ENCODE data around the gene PTOV1.

PTOV1 gene

DNA sequence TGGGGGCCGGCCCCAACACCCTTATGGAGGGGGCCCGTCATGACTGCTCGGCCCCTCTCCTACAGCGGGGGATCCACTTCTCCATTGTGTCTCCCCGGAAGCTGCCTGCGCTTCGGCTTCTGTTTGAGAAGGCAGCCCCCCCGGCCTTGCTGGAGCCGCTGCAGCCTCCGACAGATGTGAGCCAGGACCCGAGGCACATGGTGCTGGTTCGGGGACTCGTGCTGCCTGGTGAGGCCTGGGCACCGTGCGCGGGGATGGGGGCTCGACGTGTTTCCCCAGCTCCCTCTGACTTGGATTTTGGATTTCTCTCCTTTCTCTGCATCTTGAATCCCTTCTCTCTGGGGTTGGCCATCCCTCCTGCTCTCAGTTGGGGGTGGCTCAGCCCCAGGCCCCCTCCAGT, 21.2 kb upstream of the PTOV1 start:
- no peak for DNase-seq (ENCODE audit: low read depth)
- TF ChIP-seq, protein P1, sequence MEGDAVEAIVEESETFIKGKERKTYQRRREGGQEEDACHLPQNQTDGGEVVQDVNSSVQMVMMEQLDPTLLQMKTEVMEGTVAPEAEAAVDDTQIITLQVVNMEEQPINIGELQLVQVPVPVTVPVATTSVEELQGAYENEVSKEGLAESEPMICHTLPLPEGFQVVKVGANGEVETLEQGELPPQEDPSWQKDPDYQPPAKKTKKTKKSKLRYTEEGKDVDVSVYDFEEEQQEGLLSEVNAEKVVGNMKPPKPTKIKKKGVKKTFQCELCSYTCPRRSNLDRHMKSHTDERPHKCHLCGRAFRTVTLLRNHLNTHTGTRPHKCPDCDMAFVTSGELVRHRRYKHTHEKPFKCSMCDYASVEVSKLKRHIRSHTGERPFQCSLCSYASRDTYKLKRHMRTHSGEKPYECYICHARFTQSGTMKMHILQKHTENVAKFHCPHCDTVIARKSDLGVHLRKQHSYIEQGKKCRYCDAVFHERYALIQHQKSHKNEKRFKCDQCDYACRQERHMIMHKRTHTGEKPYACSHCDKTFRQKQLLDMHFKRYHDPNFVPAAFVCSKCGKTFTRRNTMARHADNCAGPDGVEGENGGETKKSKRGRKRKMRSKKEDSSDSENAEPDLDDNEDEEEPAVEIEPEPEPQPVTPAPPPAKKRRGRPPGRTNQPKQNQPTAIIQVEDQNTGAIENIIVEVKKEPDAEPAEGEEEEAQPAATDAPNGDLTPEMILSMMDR (conservative IDR thresholded peaks at IDR 0.05; ENCODE audit: low read length), result no peak
- no peak overlapping the region for H3K4me3 ChIP-seq (ENCODE audit: low read length)

DNA sequence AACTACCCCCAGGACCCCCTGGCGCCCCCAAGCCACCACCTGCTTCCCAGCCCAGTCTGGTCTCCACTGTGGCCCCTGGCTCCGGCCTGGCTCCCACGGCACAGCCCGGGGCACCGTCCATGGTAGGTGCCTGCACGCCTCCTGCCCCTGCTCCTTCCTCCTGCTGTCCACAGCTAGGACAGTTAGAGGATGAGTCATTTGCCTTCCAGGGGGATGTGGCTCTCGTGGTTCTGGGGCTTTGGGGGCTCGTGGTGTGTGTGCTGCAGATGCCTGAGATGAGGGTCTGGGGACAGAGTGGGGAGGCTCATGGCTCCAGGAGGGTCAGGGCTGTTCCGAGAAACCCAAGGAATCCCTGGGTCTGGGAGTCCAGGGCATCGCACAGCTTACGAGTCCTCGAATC, 20.2 kb upstream of the PTOV1 start:
- TF ChIP-seq, protein P1 (conservative IDR thresholded peaks at IDR 0.05; ENCODE audit: low read length), result no peak
- no peak overlapping the region for H3K4me3 ChIP-seq (ENCODE audit: low read length)
- DNase-seq (ENCODE audit: low read depth), result no peak

DNA sequence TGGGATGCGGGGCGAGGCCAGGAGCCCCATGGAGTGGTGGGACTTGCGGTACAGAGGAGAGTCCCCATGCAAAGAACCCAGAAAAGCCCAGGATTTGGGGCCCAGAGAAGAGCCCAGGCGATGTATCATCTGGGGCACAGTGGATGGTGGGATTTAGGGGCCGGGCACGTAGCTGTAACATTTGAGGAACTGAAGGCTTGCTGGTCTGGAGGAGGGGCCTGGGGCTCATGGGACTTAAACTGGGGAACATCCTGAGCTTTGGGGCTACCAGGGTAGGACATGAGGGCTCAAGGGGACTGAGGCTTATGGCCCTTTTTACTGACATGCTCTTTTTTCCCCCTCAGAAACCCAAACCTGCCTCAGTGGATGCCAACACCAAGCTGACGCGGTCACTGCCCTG, 19.4 kb upstream of the PTOV1 start:
- TF ChIP-seq, protein P1 (conservative IDR thresholded peaks at IDR 0.05; ENCODE audit: low read length), result no peak
- DNase-seq (ENCODE audit: low read depth), result no peak
- no peak overlapping the region for H3K4me3 ChIP-seq (ENCODE audit: low read length)

DNA sequence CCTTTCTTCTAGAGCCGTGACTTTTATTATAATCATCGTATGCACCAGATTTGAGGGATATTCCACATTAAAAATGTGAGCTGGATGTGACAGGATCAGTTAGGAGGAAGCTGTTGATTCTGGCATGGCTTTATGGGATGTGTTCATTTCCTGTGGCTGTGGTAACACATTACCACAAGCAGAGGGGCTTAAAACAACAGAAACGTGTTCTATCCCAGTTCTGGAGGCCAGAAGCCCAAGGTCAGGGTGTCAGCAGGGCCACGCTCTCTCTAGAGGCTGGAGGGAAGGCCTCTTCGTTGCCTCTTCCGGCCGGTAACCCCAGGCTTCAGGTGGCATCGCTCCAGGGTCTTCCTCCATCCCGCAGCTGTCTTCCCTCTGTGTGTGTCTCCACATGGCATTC, 18.4 kb upstream of the PTOV1 start:
- TF ChIP-seq, protein P1 (conservative IDR thresholded peaks at IDR 0.05; ENCODE audit: low read length), result no peak
- H3K4me3 ChIP-seq (ENCODE audit: low read length), result no peak overlapping the region
- DNase-seq (ENCODE audit: low read depth), result no peak

DNA sequence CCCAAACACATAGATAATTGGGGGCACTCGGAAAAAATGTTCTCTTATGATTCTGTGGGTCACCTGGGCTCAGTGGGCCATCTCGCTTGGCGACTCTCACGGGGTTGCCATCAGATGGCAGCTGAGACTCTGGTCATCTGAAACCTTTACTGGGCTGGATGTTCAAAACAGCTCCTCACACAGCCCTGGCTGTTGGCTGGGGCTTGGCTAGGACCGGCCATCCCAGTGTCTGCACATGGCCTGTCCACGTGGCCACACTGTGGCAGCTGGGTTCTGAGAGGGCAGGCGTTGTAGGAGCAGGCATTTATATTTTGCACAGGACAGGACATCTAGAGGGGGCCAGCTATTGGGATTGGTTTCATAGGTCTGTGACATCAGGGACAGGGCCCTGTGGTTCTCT, 17.4 kb upstream of the PTOV1 start:
- DNase-seq (ENCODE audit: low read depth), result no peak
- TF ChIP-seq, protein P1 (conservative IDR thresholded peaks at IDR 0.05; ENCODE audit: low read length), result no peak
- no peak overlapping the region for H3K4me3 ChIP-seq (ENCODE audit: low read length)

DNA sequence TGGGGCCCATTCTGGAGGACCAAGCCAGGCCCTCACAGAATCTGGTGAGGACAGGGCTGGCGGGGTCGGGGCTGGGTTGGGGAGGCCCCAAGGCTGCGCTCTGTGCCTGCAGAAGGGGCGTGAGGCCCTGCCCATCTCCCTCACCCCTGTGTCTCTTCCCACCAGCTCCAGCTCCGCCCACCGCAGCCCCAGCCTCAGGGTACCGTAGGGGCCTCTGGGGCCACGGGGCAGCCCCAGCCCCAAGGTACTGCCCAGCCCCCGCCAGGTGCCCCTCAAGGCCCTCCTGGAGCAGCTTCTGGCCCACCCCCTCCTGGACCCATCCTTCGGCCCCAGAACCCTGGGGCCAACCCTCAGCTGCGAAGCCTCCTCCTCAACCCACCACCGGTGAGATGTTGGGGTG, 15.4 kb upstream of the PTOV1 start:
- H3K4me3 ChIP-seq (ENCODE audit: low read length), result no peak overlapping the region
- DNase-seq (ENCODE audit: low read depth), result no peak
- TF ChIP-seq, protein P1 (conservative IDR thresholded peaks at IDR 0.05; ENCODE audit: low read length), result no peak

DNA sequence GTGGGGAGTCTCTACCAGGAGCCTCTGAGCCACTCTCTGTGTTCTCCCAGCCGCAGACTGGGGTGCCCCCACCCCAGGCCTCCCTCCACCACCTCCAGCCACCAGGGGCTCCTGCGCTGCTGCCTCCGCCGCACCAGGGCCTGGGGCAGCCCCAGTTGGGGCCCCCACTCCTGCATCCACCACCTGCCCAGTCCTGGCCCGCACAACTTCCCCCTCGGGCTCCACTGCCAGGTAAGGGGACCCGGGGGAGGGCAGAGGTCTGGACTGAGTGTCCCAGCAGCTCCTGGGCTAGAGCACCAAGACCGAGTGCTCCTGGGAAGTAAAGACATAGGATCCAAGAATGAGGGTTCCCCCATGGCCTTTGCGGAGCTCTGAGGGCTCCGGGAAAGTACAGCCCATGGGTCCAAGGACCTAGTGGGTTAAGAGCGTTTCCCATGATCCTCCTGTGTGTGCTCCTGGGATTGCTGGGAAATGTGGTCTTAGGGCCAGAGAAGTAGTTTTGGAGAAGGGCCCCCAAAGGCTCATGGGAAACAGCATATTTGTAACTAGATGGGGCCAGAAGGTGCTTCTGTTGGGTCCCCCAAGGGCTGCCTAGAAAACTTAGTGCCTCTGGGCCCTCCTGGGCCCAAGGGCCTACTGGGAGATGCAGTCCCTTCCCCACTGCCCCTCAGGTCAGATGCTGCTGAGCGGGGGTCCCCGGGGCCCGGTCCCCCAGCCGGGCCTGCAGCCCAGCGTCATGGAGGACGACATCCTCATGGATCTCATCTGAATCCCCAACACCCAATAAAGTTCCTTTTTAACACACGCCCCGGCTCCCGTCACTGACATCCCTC, 14.6 kb upstream of the PTOV1 start:
- H3K4me3 ChIP-seq (ENCODE audit: low read length), result no peak overlapping the region
- TF ChIP-seq, protein P1 (conservative IDR thresholded peaks at IDR 0.05; ENCODE audit: low read length), result no peak
- no peak for DNase-seq (ENCODE audit: low read depth)
